HG03175 (cell line): ENCODE results near the gene L3MBTL1.
"Not testable (repeated sequence)": the region's sequence is repeated elsewhere in the genome, so short reads cannot be mapped to it uniquely, and the experiment has no call there.

Experiments used
- ATAC-seq: cut with Tn5 transposase; IDR thresholded peaks from one replicate; pipeline ENCODE4 v1.9.1; 2021; ENCODE audit warnings: mild to moderate bottlenecking, moderate library complexity; ENCODE audit not compliant: unreplicated experiment

The L3MBTL1 gene

GRCh38 chr20:43502021-43502420 is 5.5 kb upstream of the L3MBTL1 start:
- ATAC-seq: not testable (repeated sequence)

DNA sequence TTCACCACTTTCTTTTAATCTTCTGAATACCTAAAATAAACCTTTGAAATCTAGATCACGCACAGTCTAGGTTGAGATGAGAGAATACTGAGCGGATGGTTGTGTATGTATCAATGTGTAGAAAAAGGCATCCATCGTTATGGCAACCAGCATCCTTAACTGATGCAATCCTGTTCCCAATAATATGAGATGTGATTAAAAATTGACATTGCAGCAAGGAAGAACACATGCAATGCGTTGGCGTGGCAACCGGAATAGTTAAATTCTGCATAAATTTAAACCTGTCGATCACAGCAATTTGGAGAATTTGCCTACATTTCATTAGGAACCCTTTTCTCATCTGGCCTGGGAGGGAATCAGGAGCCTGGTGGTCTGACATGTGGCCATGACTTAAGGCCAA is 1.3 kb upstream of the L3MBTL1 start:
- ATAC-seq: no peak

GRCh38 chr20:43508106-43508505 is 609 bp downstream of the L3MBTL1 start:
- no peak for ATAC-seq

DNA sequence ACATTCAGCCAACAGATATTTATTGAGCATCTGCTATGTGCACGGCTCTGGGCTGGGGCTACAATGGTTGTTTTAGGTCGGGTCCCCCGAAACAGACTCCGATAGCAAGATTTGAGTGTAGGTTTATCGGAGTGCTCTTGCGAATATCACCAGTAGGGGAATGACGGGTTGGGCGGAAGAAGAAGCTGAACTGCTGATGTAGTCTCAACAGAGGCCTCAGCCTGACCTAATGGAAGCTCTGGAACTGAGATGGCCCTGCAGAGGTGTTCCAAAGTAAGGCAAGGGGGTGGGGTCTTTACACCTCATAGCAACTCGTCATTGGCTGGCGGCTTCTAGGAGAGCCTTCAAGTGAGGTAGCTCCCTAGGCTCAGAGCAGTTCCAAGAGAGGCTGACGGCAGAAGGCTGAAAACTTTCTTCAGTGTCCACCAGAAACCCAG is 1.1 kb downstream of the L3MBTL1 start:
- no peak for ATAC-seq

DNA sequence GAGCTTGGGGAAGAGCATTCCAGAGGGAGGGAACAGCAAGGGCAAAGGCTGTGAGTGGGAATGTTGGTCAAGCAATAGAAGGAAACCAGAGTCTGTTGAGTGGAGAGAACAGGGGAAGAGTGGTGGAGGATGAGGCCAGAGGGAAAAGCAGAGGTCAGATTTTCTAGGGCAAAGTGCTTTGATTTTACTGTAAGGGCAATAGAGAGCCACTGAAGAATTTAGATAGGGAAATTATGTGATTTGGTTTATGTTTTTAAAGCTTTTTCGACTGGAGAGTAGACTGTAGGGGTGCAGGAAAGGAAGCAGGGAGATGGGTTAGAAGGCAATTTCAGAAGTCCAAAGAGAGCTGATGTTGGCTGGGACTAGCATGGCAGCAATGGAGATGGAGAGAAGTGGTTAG is 4.4 kb downstream of the L3MBTL1 start:
- no peak for ATAC-seq

DNA sequence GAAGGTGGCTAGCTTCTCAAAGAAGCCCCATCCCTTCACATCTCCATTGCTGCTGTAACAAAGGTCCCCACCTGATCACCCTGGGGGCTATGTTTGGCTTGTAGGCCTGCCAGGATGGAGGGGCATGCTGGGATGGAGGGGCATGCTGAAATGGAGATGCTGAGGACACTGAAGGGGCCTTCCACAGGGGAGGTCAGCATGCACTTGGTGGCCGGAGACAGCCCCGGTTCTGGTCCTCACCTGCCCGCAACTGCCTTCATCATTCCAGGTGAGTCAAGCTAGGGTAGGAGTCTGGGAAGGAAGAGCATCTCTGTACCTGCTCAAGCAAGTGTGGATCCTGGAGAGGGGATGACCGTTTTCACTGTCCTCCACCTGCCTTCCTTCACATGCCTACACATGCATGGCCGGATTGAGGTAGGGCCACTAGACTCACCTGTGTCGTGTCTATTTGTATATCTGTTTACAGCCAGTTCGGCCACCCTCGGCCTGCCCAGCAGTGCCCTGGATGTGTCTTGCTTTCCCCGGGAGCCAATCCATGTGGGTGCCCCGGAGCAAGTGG is 6.0 kb downstream of the L3MBTL1 start:
- ATAC-seq: no peak

GRCh38 chr20:43513931-43514647 is 6.6 kb downstream of the L3MBTL1 start:
- ATAC-seq: peak; percentile 79

GRCh38 chr20:43514648-43514999 is 7.1 kb downstream of the L3MBTL1 start:
- peak; percentile 21 for ATAC-seq

- ATAC-seq: no peak
Measured at GRCh38 chr20:43515628-43516027, 8.1 kb downstream of the L3MBTL1 start.

DNA sequence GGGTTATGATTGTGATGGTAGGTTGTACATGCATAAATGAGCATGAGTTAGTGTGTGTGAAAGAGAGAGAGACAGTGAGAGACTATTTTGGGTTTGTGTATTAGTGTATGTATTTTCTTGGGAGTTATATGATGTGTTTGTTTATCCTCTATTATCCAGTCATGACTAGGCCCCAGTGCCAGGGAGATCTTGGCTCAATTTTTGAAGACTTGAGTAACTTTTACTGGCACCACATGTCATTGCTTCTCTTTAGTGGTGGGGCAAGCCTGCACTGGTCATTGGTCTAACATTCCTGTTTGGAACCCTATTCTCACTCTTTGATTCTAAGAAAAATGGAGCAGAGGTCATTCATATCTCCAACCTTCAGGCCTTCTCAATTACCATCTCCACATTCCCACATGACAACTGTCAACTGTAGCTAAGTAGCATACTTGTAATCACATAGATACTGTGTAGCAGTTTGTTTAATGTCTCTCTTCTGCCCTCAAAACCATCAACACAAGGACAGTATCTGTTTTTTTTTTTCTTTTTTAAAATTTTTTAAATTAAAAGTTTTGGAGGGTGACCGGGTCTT is 8.8 kb downstream of the L3MBTL1 start:
- ATAC-seq: no peak

DNA sequence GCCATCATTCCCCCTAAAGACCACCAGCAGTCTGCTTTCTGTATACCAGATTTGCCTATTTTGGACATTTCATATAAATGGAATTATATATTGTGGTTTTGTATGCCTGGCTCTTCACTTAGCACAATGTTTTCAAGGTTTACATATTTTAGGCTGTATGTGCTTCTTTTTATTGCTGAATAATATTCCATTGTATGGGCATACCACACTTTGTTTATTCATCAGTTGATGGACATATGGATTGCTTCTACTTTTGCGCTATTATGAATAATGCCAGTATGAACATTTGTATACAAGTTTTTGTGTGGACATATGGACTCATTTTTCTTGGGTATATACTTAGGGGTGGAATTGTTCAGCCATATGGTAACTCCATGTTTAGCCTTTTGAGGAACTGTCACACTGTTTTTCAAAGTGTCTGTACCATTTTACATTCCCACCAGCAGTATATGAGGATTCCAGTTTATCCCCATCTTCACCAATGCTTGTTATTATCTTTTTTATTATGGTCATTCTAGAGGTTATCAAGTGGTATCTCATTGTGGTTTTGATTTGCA is 12.7 kb downstream of the L3MBTL1 start:
- ATAC-seq: no peak

DNA sequence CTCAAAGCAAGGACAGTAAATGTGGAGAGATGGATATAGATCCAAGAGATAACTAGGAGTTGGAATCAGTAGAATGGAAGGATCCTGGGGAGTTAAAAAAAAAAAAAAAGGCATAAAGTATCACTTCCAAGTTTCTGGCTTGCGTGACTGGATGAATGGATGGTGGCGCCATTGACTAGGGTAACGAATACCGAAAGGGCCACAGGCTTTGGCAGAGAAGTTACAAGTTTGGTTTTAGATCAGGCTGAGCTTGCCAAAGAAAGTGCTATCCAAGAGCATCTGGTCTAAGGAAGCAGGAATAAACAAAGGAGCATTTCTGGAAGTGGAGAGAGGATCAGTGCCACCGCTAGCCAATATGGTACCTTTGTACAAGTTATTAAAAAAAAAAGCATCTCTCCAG is 17.5 kb downstream of the L3MBTL1 start:
- ATAC-seq: no peak

GRCh38 chr20:43528258-43528875 is 20.9 kb downstream of the L3MBTL1 start:
- ATAC-seq: no peak

- ATAC-seq: no peak
Measured at GRCh38 chr20:43529051-43529450, 21.6 kb downstream of the L3MBTL1 start.

- ATAC-seq: no peak
Measured at GRCh38 chr20:43529457-43530153, 22.1 kb downstream of the L3MBTL1 start.

- no peak for ATAC-seq
Measured at GRCh38 chr20:43530321-43531090, 23.0 kb downstream of the L3MBTL1 start.

- ATAC-seq: no peak
Measured at GRCh38 chr20:43531091-43531443, 23.6 kb downstream of the L3MBTL1 start.

DNA sequence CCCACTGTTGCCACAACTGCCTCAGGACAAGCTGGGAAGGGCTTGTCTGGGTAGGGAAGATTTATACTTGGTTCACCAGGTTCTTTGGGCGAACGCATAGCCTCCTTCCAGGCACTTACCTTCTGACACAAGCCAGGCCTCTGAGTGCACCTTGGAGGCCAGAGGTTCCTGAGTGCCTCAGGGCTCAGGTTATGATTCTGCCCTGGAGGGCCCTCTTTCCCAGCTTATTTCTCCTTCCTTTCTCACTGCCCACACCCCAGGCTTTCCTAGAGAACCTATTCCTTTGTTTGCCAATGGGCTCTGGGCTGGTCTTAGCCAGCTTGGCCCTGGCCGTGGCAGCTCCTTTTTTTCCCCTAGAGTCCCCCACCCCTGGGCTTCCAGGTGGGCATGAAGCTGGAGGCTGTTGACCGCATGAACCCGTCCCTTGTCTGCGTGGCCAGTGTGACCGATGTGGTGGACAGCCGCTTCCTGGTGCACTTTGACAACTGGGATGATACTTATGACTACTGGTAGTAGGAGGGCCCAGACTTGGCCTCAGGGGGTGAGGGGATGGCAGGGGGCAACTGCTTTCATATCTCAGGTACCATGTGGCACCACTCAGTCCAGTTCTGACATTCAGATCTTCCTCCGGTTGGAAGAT is 25.0 kb downstream of the L3MBTL1 start:
- ATAC-seq: no peak

- no peak for ATAC-seq
Measured at GRCh38 chr20:43533060-43533459, 25.6 kb downstream of the L3MBTL1 start.

GRCh38 chr20:43534016-43534415 is 26.5 kb downstream of the L3MBTL1 start:
- no peak for ATAC-seq
